Vagina (tissue), 2 donors: ENCODE measurements around the gene CHST11.

Experiments
- POLR2A ChIP-seq, 2 donors: fragments of 450-650 bp; IDR thresholded peaks; one replicate each; pipeline ENCODE4 v1.6.1; 2017; ENCODE audit warnings: antibody characterized with exemption in 2 of 2, mild to moderate bottlenecking in 2 of 2, moderate library complexity in 2 of 2
- TF ChIP-seq, protein P1 (sequence below), 3 experiments: fragments of 450-650 bp in 2 of 3; fragments of 200-600 bp in 1 of 3; sonication (generic) in 1 of 3; IDR thresholded peaks; one replicate each; pipeline ENCODE4 v1.5.1; 2017 to 2019; ENCODE audit warnings: antibody characterized with exemption in 3 of 3, mild to moderate bottlenecking in 2 of 3, moderate library complexity in 2 of 3

DNA sequence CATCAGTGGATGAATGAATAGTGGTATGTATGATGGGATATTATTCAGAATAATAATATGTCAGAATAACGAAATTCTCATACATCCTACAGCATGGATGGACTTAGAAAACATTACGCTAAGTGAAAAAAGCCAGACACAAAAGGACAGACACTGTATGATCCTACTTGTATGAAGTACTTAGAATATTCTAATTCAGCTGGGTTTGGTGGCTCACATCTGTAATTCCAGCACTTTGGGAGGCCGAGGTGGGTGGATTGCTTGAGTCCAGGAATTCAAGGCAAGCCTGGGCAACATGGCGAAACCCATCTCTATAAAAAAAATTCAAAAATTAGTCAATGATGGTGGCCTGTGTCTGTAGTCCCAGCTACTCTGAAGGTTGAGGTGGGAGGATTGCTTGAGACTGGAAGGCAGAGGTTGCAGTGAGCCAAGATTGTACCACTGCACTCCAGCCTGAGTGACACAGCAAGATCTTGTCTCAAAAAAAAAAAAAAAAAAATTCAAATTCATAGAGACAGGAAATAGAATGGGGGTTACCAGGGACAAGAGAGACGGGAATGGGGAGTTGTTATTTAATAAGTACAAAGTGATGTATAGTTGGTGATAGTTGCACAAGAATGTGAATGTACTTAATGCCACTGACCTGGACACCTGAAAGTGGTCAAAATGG is 132.3 kb downstream of the CHST11 start:
- TF ChIP-seq, protein P1, sequence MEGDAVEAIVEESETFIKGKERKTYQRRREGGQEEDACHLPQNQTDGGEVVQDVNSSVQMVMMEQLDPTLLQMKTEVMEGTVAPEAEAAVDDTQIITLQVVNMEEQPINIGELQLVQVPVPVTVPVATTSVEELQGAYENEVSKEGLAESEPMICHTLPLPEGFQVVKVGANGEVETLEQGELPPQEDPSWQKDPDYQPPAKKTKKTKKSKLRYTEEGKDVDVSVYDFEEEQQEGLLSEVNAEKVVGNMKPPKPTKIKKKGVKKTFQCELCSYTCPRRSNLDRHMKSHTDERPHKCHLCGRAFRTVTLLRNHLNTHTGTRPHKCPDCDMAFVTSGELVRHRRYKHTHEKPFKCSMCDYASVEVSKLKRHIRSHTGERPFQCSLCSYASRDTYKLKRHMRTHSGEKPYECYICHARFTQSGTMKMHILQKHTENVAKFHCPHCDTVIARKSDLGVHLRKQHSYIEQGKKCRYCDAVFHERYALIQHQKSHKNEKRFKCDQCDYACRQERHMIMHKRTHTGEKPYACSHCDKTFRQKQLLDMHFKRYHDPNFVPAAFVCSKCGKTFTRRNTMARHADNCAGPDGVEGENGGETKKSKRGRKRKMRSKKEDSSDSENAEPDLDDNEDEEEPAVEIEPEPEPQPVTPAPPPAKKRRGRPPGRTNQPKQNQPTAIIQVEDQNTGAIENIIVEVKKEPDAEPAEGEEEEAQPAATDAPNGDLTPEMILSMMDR (IDR thresholded peaks at IDR 0.05) = no peak
- no peak for TF ChIP-seq POLR2A (IDR thresholded peaks at IDR 0.05)
